Measurements from ENCODE around the gene HDAC2. TPM values are rescaled to one million over a fixed set of nuclear protein-coding genes. Genes with fewer than 3 reads are reported as not detected.

The HDAC2 gene
- total RNA-seq, 4 donors from 2014 or later = 44.1 to 70.9 (median 50.2) TPM

- WGBS, 2 donors = 91 to 98% methylated on average over 2 of the region's 2 CpGs
- intact Hi-C loops (cut with DNase I) = no loop called here
- no peak overlapping the region for H3K4me3 ChIP-seq (replicated peaks in 1 of 3)
- H3K9me3 ChIP-seq = no peaks in the 10 kb centered on the region
- H3K27me3 ChIP-seq = no peaks in the 10 kb centered on the region
- peaks cover 4 to 18% of the 10 kb centered on the region in 2 donors for H3K4me1 ChIP-seq
- no peak for DNase-seq
- H3K27ac ChIP-seq = no peak overlapping the region
- TF ChIP-seq POLR2A (IDR thresholded peaks at IDR 0.05) (no peak), CTCF (IDR thresholded peaks at IDR 0.05) (no peak)
- H3K36me3 ChIP-seq = no peaks in the 10 kb centered on the region
Measured at GRCh38 chr6:113999284-113999683, 28.3 kb upstream of the HDAC2 start.

GRCh38 chr6:113998811-113999210 is 27.9 kb upstream of the HDAC2 start:
- peaks cover 4 to 18% of the 10 kb centered on the region in 2 donors for H3K4me1 ChIP-seq
- intact Hi-C loops (cut with DNase I) = no loop called here
- TF ChIP-seq POLR2A (IDR thresholded peaks at IDR 0.05) (no peak), CTCF (IDR thresholded peaks at IDR 0.05) (no peak)
- no peaks in the 10 kb centered on the region for H3K36me3 ChIP-seq
- DNase-seq = no peak
- no peak overlapping the region for H3K4me3 ChIP-seq (replicated peaks in 1 of 3)
- no peak overlapping the region for H3K27ac ChIP-seq
- no peaks in the 10 kb centered on the region for H3K27me3 ChIP-seq
- H3K9me3 ChIP-seq = no peaks in the 10 kb centered on the region

- Histone ChIP-seq H3K9me3 (no peaks in the 10 kb centered on the region), H3K4me3 (replicated peaks in 1 of 3) (no peak overlapping the region), H3K27me3 (no peaks in the 10 kb centered on the region), H3K4me1 (peaks cover 4 to 18% of the 10 kb centered on the region in 2 donors), H3K36me3 (no peaks in the 10 kb centered on the region), H3K27ac (no peak overlapping the region)
- 69 to 77% methylated on average over 3 of the region's 3 CpGs for WGBS, 2 donors
- intact Hi-C loops (cut with DNase I) = no loop called here
- TF ChIP-seq POLR2A (IDR thresholded peaks at IDR 0.05) = no peak
- no peak for TF ChIP-seq CTCF (IDR thresholded peaks at IDR 0.05)
- DNase-seq = no peak
Measured at GRCh38 chr6:113997116-113997515, 26.2 kb upstream of the HDAC2 start.

GRCh38 chr6:113995634-113996033 is 24.7 kb upstream of the HDAC2 start:
- Histone ChIP-seq H3K27ac (peak overlapping the region; percentile 32 to 56 (median 40)), H3K36me3 (no peaks in the 10 kb centered on the region), H3K27me3 (no peaks in the 10 kb centered on the region), H3K4me3 (replicated peaks in 1 of 3) (no peak overlapping the region), H3K4me1 (peaks cover 4 to 18% of the 10 kb centered on the region in 2 donors), H3K9me3 (no peaks in the 10 kb centered on the region)
- TF ChIP-seq POLR2A (IDR thresholded peaks at IDR 0.05) = peak in 1 of 2 donors; percentile 17
- no peak for TF ChIP-seq CTCF (IDR thresholded peaks at IDR 0.05)
- intact Hi-C loops (cut with DNase I) = no loop called here
- WGBS, 2 donors = 12 to 18% methylated on average over 4 of the region's 4 CpGs
- peak; percentile 77 to 78 for DNase-seq

GRCh38 chr6:113994934-113995342 is 24.0 kb upstream of the HDAC2 start:
- Histone ChIP-seq H3K36me3 (no peaks in the 10 kb centered on the region), H3K4me3 (replicated peaks in 1 of 3) (no peak overlapping the region), H3K4me1 (peaks cover 4 to 18% of the 10 kb centered on the region in 2 donors), H3K27me3 (no peaks in the 10 kb centered on the region), H3K27ac (peak overlapping the region; percentile 32 to 56 (median 40)), H3K9me3 (no peaks in the 10 kb centered on the region)
- intact Hi-C loops (cut with DNase I) = no loop called here
- peak; percentile 9 to 13 for DNase-seq
- no peak for TF ChIP-seq POLR2A (IDR thresholded peaks at IDR 0.05)
- TF ChIP-seq CTCF (IDR thresholded peaks at IDR 0.05) = peak in 4 of 6 experiments; percentile 36 to 45 (median 42)

All from thyroid gland (tissue), 4 donors.